ENCODE results near the gene NDUFV1. TPM values are rescaled to one million over a fixed set of nuclear protein-coding genes. Genes with fewer than 3 reads are reported as not detected.

The NDUFV1 gene
- total RNA-seq, 1 donor from 2014 or later, result 180 TPM

DNA sequence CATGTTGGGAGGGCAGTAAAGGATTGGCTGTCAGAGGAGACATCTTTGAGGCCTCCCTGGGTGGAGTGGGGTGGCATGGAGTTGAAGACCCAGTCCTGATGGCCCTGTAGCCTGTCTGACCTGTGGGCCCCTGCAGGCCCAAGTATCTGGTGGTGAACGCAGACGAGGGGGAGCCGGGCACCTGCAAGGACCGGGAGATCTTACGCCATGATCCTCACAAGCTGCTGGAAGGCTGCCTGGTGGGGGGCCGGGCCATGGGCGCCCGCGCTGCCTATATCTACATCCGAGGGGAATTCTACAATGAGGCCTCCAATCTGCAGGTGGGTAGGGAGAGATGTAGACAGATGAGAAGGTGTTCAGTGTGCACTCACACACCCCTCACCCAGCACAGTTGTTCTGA is 2.6 kb downstream of the NDUFV1 start:
- TF ChIP-seq, protein P1, sequence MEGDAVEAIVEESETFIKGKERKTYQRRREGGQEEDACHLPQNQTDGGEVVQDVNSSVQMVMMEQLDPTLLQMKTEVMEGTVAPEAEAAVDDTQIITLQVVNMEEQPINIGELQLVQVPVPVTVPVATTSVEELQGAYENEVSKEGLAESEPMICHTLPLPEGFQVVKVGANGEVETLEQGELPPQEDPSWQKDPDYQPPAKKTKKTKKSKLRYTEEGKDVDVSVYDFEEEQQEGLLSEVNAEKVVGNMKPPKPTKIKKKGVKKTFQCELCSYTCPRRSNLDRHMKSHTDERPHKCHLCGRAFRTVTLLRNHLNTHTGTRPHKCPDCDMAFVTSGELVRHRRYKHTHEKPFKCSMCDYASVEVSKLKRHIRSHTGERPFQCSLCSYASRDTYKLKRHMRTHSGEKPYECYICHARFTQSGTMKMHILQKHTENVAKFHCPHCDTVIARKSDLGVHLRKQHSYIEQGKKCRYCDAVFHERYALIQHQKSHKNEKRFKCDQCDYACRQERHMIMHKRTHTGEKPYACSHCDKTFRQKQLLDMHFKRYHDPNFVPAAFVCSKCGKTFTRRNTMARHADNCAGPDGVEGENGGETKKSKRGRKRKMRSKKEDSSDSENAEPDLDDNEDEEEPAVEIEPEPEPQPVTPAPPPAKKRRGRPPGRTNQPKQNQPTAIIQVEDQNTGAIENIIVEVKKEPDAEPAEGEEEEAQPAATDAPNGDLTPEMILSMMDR (IDR thresholded peaks at IDR 0.05), result no peak
- no peaks in the 10 kb centered on the region for H3K9me3 Mint-ChIP-seq (ENCODE audit: unreplicated experiment)
- H3K27me3 Mint-ChIP-seq (ENCODE audit: unreplicated experiment), result no peaks in the 10 kb centered on the region
- H3K4me3 Mint-ChIP-seq (ENCODE audit: unreplicated experiment), result no peak overlapping the region
- H3K27ac Mint-ChIP-seq (ENCODE audit: unreplicated experiment), result no peak overlapping the region
- peaks cover 11% of the 10 kb centered on the region for H3K36me3 Mint-ChIP-seq (ENCODE audit: unreplicated experiment)
- DNase-seq (ENCODE audit: extremely low spot score, unreplicated experiment), result no peak
- H3K4me1 Mint-ChIP-seq (ENCODE audit: unreplicated experiment), result peaks cover 9% of the 10 kb centered on the region

DNA sequence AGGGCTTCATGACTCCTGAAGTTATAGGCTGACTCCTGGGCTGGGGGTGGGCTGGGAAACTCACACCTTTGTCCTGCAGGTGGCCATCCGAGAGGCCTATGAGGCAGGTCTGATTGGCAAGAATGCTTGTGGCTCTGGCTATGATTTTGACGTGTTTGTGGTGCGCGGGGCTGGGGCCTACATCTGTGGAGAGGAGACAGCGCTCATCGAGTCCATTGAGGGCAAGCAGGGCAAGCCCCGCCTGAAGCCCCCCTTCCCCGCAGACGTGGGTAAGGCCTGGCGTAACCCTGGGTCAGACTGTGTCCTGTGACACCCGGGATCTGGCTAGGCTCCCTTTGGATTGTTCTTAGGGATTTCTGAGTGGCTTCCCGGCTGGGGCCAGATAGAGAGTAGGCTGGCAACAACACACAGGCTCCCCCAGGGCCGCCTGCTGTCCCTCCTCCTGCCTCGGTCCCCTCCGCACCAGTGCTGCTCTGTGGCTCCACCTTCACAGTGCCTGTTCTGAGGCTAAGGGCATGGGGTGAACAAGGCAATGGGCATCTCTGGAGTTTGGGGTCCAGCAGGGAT is 3.6 kb downstream of the NDUFV1 start:
- H3K4me1 Mint-ChIP-seq (ENCODE audit: unreplicated experiment), result peaks cover 12% of the 10 kb centered on the region
- no peak for DNase-seq (ENCODE audit: extremely low spot score, unreplicated experiment)
- H3K9me3 Mint-ChIP-seq (ENCODE audit: unreplicated experiment), result no peaks in the 10 kb centered on the region
- no peak overlapping the region for H3K4me3 Mint-ChIP-seq (ENCODE audit: unreplicated experiment)
- H3K36me3 Mint-ChIP-seq (ENCODE audit: unreplicated experiment), result peaks cover 11% of the 10 kb centered on the region
- TF ChIP-seq, protein P1 (IDR thresholded peaks at IDR 0.05), result no peak
- no peak overlapping the region for H3K27ac Mint-ChIP-seq (ENCODE audit: unreplicated experiment)
- no peaks in the 10 kb centered on the region for H3K27me3 Mint-ChIP-seq (ENCODE audit: unreplicated experiment)

DNA sequence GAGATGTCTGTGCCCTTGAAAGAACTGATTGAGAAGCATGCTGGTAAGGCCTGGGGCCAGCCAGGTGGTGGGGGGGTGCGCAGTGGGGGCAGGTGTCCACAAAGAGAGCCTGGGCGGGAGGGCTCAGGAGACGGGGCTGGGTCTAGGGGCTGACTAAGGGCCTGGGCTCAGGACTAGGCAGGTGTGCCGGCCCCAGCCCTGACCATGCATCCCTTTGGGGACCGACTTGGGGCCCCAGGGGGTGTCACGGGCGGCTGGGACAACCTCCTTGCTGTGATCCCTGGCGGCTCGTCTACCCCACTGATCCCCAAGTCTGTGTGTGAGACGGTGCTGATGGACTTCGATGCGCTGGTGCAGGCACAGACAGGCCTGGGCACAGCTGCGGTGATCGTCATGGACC is 4.4 kb downstream of the NDUFV1 start:
- no peaks in the 10 kb centered on the region for H3K27me3 Mint-ChIP-seq (ENCODE audit: unreplicated experiment)
- peaks cover 11% of the 10 kb centered on the region for H3K36me3 Mint-ChIP-seq (ENCODE audit: unreplicated experiment)
- no peak for DNase-seq (ENCODE audit: extremely low spot score, unreplicated experiment)
- no peak overlapping the region for H3K4me3 Mint-ChIP-seq (ENCODE audit: unreplicated experiment)
- no peaks in the 10 kb centered on the region for H3K9me3 Mint-ChIP-seq (ENCODE audit: unreplicated experiment)
- H3K4me1 Mint-ChIP-seq (ENCODE audit: unreplicated experiment), result peaks cover 12% of the 10 kb centered on the region
- H3K27ac Mint-ChIP-seq (ENCODE audit: unreplicated experiment), result no peak overlapping the region
- TF ChIP-seq, protein P1 (IDR thresholded peaks at IDR 0.05), result no peak

DNA sequence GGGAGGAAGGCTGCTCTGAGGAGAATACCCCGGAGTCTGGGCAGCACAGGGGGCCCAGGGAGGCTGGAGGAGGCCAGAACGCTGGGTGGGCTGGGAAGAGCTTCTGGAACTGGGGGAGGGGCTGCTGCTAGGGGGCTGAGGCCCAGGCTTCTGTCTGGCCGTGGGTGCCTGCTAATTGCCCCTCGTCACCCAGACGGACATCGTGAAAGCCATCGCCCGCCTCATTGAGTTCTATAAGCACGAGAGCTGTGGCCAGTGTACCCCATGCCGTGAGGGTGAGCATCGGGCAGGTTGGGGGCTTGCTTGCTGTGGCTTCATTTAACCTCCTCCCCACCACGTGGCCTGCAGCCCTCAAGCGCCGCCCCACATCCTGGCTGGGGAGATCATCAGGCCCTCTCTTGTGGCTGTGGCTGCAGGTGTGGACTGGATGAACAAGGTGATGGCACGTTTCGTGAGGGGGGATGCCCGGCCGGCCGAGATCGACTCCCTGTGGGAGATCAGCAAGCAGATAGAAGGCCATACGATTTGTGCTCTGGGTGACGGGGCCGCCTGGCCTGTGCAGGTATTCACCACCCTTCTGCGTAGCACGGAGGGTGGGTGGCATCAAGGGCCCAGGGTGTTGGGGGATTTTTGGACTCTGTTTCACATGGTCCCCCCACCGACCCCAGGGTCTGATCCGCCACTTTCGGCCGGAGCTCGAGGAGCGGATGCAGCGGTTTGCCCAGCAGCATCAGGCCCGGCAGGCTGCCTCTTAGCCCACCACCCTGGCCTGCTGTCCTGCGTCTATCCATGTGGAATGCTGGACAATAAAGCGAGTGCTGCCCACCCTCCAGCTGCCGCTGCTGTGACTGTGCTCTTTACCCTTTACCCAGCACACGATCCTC is 5.2 kb downstream of the NDUFV1 start:
- H3K36me3 Mint-ChIP-seq (ENCODE audit: unreplicated experiment), result peaks cover 11% of the 10 kb centered on the region
- TF ChIP-seq, protein P1 (IDR thresholded peaks at IDR 0.05), result no peak
- H3K27ac Mint-ChIP-seq (ENCODE audit: unreplicated experiment), result no peak overlapping the region
- H3K4me3 Mint-ChIP-seq (ENCODE audit: unreplicated experiment), result no peak overlapping the region
- H3K27me3 Mint-ChIP-seq (ENCODE audit: unreplicated experiment), result no peaks in the 10 kb centered on the region
- DNase-seq (ENCODE audit: extremely low spot score, unreplicated experiment), result no peak
- H3K4me1 Mint-ChIP-seq (ENCODE audit: unreplicated experiment), result peaks cover 12% of the 10 kb centered on the region
- H3K9me3 Mint-ChIP-seq (ENCODE audit: unreplicated experiment), result no peaks in the 10 kb centered on the region

DNA sequence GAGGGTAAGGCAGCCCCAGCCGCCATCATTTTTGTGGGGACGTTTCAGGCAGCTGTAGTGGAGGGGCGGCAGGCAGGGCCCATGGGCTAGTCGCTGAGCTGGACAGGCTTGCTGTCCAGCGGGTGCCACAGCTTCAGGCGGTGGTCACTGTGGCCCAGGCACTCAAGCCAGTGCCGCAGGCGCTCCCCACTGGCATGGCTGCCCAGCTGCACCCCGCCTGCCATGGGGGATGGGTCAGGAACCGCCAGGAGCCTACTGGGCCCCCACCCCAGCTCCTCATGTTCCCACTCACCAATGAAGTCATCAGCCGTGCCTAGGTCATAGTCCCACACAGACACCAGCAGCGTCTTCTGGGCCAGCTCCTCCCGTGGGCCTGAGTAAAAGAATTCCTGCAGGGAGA is 6.0 kb downstream of the NDUFV1 start:
- no peaks in the 10 kb centered on the region for H3K9me3 Mint-ChIP-seq (ENCODE audit: unreplicated experiment)
- TF ChIP-seq, protein P1 (IDR thresholded peaks at IDR 0.05), result no peak
- H3K27ac Mint-ChIP-seq (ENCODE audit: unreplicated experiment), result no peak overlapping the region
- H3K4me3 Mint-ChIP-seq (ENCODE audit: unreplicated experiment), result no peak overlapping the region
- DNase-seq (ENCODE audit: extremely low spot score, unreplicated experiment), result no peak
- peaks cover 8% of the 10 kb centered on the region for H3K4me1 Mint-ChIP-seq (ENCODE audit: unreplicated experiment)
- no peaks in the 10 kb centered on the region for H3K27me3 Mint-ChIP-seq (ENCODE audit: unreplicated experiment)
- peaks cover 11% of the 10 kb centered on the region for H3K36me3 Mint-ChIP-seq (ENCODE audit: unreplicated experiment)

All from osteocyte (in vitro differentiated cells).